ENCODE measurements around the gene GALNT12. TPM values are rescaled to one million over a fixed set of nuclear protein-coding genes. Genes with fewer than 3 reads are reported as not detected.

Gene GALNT12
- total and polyA plus RNA-seq, 2 donors (not counting 1 experiment from before 2014, with no cell fraction given), result 3.2 to 4.5 TPM

DNA sequence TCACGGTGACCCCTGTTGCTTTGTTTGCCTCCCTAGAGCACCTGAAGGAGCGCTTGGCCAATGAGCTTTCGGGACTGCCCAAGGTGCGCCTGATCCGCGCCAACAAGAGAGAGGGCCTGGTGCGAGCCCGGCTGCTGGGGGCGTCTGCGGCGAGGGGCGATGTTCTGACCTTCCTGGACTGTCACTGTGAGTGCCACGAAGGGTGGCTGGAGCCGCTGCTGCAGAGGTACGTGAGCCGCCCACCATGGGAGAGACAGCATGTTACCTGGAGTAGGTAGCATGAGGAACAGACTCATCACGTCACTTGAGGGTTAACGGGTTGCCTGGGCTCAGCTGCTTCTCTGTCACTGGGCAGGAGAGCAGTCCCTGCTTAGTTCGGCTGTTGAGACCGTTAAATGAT, 19.2 kb downstream of the GALNT12 start:
- WGBS (ENCODE audit: insufficient coverage), result 97% methylated on average over 18 of the region's 20 CpGs
- no peaks in the 10 kb centered on the region for H3K79me2 ChIP-seq (ENCODE audit: control insufficient read depth, insufficient read depth, low read length)
- no peaks in the 10 kb centered on the region for H3K4me1 Mint-ChIP-seq
- H2AFZ ChIP-seq (ENCODE audit: insufficient read depth, low read depth, low read length, poor library complexity, severe bottlenecking), result no peak overlapping the region
- H3K9me3 Mint-ChIP-seq (ENCODE audit: insufficient read depth), result no peaks in the 10 kb centered on the region
- H4K20me1 ChIP-seq (ENCODE audit: control insufficient read depth, insufficient read depth, low read length, poor library complexity, severe bottlenecking), result no peaks in the 10 kb centered on the region
- no peak overlapping the region for H3K27ac ChIP-seq (ENCODE audit: low read length in 2 of 2)
- H3K9ac ChIP-seq (ENCODE audit: low read length), result no peak overlapping the region
- H3K9me3 ChIP-seq (ENCODE audit: control extremely low read depth in 1 of 3, control insufficient read depth in 2 of 3, insufficient read depth in 1 of 3, low read length in 2 of 3), result peaks cover 0 to 7% (median 0%) of the 10 kb centered on the region in 3 donors
- H3K4me1 ChIP-seq (ENCODE audit: control insufficient read depth in 2 of 2, insufficient read depth in 2 of 2, low read length in 2 of 2), result no peaks in the 10 kb centered on the region
- H3K36me3 ChIP-seq (replicated peaks in 1 of 2; ENCODE audit: control extremely low read depth in 1 of 2, control insufficient read depth in 1 of 2, extremely low read depth in 1 of 2, insufficient read depth in 2 of 2, low read length in 1 of 2), result no peaks in the 10 kb centered on the region
- H3K27me3 Mint-ChIP-seq, result no peaks in the 10 kb centered on the region
- DNase-seq, result no peak
- CTCF ChIA-PET, result no interaction called here
- intact Hi-C loops (cut with micrococcal nuclease), result no loop called here
- H3K27me3 ChIP-seq (replicated peaks in 1 of 4; ENCODE audit: control extremely low read depth in 1 of 4, control insufficient read depth in 3 of 4, insufficient read depth in 4 of 4, low read length in 3 of 4), result no peaks in the 10 kb centered on the region
- TF ChIP-seq, protein P1, sequence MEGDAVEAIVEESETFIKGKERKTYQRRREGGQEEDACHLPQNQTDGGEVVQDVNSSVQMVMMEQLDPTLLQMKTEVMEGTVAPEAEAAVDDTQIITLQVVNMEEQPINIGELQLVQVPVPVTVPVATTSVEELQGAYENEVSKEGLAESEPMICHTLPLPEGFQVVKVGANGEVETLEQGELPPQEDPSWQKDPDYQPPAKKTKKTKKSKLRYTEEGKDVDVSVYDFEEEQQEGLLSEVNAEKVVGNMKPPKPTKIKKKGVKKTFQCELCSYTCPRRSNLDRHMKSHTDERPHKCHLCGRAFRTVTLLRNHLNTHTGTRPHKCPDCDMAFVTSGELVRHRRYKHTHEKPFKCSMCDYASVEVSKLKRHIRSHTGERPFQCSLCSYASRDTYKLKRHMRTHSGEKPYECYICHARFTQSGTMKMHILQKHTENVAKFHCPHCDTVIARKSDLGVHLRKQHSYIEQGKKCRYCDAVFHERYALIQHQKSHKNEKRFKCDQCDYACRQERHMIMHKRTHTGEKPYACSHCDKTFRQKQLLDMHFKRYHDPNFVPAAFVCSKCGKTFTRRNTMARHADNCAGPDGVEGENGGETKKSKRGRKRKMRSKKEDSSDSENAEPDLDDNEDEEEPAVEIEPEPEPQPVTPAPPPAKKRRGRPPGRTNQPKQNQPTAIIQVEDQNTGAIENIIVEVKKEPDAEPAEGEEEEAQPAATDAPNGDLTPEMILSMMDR (IDR thresholded peaks at IDR 0.05), result no peak
- no peak for TF ChIP-seq EZH2 (IDR thresholded peaks at IDR 0.05; ENCODE audit: borderline replicate concordance, insufficient read depth, low read depth, low read length, poor library complexity, severe bottlenecking)
- no peak overlapping the region for H3K27ac Mint-ChIP-seq
- no peak overlapping the region for H3K4me2 ChIP-seq (replicated peaks; ENCODE audit: low read depth, low read length, poor library complexity, severe bottlenecking)
- H3K4me3 ChIP-seq (ENCODE audit: control extremely low read depth in 1 of 5, extremely low read depth in 1 of 5, insufficient read depth in 1 of 5, low read depth in 2 of 5, low read length in 4 of 5), result no peak overlapping the region
- ATAC-seq (ENCODE audit: low read depth), result no peak
- POLR2A ChIA-PET, result no interaction called here
- H3K4me3 Mint-ChIP-seq, result no peak overlapping the region

DNA sequence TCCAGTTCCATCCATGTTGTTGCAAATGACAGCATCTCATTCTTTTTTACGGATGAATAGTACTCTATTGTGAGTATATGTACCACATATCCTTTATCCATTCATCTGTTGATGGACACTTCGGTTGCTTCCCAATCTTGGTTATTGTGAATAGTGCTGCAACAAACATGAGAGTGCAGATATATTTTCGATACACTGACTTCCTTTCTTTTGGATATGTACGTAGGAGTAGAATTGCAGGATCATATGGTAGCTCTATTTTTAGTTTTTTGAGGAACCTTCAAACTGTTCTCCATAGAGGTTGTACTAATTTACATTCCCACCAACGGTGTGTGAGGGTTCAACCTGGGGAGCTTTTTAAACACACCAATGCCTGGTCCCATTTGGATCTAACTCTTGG, 22.3 kb downstream of the GALNT12 start:
- Histone ChIP-seq H3K4me2 (replicated peaks; ENCODE audit: low read depth, low read length, poor library complexity, severe bottlenecking) (no peak overlapping the region), H3K4me3 (ENCODE audit: control extremely low read depth in 1 of 5, extremely low read depth in 1 of 5, insufficient read depth in 1 of 5, low read depth in 2 of 5, low read length in 4 of 5) (no peak overlapping the region), H3K9me3 (ENCODE audit: control extremely low read depth in 1 of 3, control insufficient read depth in 2 of 3, insufficient read depth in 1 of 3, low read length in 2 of 3) (no peaks in the 10 kb centered on the region), H3K79me2 (ENCODE audit: control insufficient read depth, insufficient read depth, low read length) (no peaks in the 10 kb centered on the region), H3K36me3 (replicated peaks in 1 of 2; ENCODE audit: control extremely low read depth in 1 of 2, control insufficient read depth in 1 of 2, extremely low read depth in 1 of 2, insufficient read depth in 2 of 2, low read length in 1 of 2) (no peaks in the 10 kb centered on the region), H3K27ac (ENCODE audit: low read length in 2 of 2) (no peak overlapping the region), H3K9ac (ENCODE audit: low read length) (no peak overlapping the region), H3K4me1 (ENCODE audit: control insufficient read depth in 2 of 2, insufficient read depth in 2 of 2, low read length in 2 of 2) (no peaks in the 10 kb centered on the region), H4K20me1 (ENCODE audit: control insufficient read depth, insufficient read depth, low read length, poor library complexity, severe bottlenecking) (no peaks in the 10 kb centered on the region), H2AFZ (ENCODE audit: insufficient read depth, low read depth, low read length, poor library complexity, severe bottlenecking) (no peak overlapping the region), H3K27me3 (replicated peaks in 1 of 4; ENCODE audit: control extremely low read depth in 1 of 4, control insufficient read depth in 3 of 4, insufficient read depth in 4 of 4, low read length in 3 of 4) (no peaks in the 10 kb centered on the region)
- H3K27me3 Mint-ChIP-seq, result no peaks in the 10 kb centered on the region
- no peaks in the 10 kb centered on the region for H3K9me3 Mint-ChIP-seq (ENCODE audit: insufficient read depth)
- 80% methylated on average over 1 of the region's 5 CpGs for WGBS (ENCODE audit: insufficient coverage)
- no peak overlapping the region for H3K27ac Mint-ChIP-seq
- H3K4me1 Mint-ChIP-seq, result no peaks in the 10 kb centered on the region
- intact Hi-C loops (cut with micrococcal nuclease), result no loop called here
- POLR2A ChIA-PET, result no interaction called here
- ATAC-seq (ENCODE audit: low read depth) (no peak), DNase-seq (no peak)
- TF ChIP-seq, protein P1 (IDR thresholded peaks at IDR 0.05), result no peak
- TF ChIP-seq EZH2 (IDR thresholded peaks at IDR 0.05; ENCODE audit: borderline replicate concordance, insufficient read depth, low read depth, low read length, poor library complexity, severe bottlenecking), result no peak
- CTCF ChIA-PET, result interaction anchor here (1.8 kb wide), 1 partner anchor 18 kb away, joined by 7 read pairs; no protein-coding TSS in a partner anchor
- no peak overlapping the region for H3K4me3 Mint-ChIP-seq
